HG03354 (cell line): ENCODE data around the gene TNRC6C.
A peak's percentile ranks its signal among the peaks of the same experiment; 100 is the strongest.
"Not testable (repeated sequence)": the region's sequence is repeated elsewhere in the genome, so short reads cannot be mapped to it uniquely, and the experiment has no call there.

ENCODE experiments used
- ATAC-seq: cut with Tn5 transposase; IDR thresholded peaks from one replicate; pipeline ENCODE4 v1.9.1; 2021; ENCODE audit warnings: mild to moderate bottlenecking; ENCODE audit not compliant: unreplicated experiment, poor library complexity, severe bottlenecking

The TNRC6C gene

GRCh38 chr17:78131172-78132083 is 172.9 kb downstream of the TNRC6C start:
- ATAC-seq: no peak

GRCh38 chr17:78132084-78132676 is 173.7 kb downstream of the TNRC6C start:
- no peak for ATAC-seq

GRCh38 chr17:78132767-78133178 is 174.3 kb downstream of the TNRC6C start:
- ATAC-seq: no peak

DNA sequence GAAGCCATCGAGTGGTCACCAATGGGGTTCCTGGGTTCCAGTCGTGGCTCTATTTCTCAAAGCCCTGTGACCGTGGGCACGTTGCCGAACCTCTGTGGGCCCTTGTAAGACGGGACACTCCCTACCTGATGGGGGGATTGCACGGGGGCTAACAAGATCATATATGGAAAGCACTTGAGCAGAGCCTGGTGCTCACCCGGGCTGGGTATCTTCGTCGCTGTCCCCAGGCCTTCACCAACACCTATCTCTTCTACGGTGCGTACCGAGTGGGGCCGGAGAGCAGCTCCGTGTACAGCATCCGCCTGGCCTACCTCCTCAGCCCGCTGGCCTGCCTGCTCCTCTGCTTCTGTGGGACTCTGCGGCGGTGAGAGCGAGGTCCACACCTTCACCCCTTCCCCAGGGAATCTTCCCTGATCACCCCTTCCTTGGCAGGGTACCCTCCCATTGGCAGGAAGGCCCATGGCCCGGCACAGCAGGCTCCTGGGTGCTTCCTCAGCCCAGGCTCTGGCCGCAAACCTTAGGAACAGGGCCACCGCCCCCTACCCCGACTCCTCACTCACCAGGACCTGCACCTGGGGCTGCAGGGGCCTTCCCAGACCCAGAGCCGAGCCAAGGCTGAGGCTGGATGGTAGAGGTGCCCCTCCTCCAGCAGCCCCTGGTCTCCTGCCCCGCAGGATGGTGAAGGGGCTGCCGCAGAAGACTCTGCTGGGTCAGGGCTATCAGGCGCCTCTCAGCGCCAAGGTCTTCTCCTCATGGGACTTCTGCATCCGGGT is 174.9 kb downstream of the TNRC6C start:
- ATAC-seq: no peak

DNA sequence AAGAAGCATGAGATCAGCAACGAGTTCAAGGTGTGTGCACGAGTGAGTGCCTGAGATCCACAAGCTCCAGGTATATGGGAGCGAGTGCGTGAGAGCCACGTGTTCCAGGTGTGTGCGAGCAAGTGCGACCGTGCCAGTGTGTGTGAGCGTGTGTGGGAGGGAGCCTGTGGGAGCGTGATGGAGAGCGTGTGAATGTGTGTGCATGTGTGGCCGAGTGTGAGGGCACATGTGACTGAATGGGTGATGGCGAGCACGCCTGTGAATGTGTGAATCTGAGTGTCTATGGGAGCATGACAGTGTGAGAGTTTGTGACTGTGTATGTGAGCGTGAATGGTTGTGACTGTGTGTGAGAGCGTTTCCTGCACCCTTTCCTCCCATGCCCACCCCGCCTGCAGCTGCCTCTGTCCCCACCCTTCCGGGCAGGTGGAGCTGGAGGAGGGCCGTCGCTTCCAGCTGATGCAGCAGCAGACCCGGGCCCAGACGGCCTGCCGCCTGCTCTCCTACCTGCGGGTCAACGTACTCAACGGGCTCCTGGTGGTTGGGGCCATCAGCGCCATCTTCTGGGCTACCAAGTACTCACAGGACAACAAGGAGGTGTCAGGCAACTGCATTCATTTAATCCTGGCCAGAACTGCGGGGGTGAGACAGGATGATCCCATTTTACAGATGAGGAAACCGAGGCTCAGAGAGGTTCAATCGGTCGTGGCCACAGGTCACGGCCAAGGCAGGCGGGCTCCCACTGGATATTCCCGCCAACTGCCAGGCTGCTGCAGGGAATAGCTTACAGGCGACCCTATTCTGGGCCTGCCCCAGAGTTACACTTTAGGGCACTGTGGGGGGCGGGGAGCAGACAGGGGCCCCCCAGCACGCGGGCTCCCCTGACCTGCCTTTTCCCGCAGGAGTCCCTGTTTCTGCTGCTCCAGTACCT is 175.7 kb downstream of the TNRC6C start:
- ATAC-seq: no peak

GRCh38 chr17:78134899-78135385 is 176.4 kb downstream of the TNRC6C start:
- ATAC-seq: no peak

DNA sequence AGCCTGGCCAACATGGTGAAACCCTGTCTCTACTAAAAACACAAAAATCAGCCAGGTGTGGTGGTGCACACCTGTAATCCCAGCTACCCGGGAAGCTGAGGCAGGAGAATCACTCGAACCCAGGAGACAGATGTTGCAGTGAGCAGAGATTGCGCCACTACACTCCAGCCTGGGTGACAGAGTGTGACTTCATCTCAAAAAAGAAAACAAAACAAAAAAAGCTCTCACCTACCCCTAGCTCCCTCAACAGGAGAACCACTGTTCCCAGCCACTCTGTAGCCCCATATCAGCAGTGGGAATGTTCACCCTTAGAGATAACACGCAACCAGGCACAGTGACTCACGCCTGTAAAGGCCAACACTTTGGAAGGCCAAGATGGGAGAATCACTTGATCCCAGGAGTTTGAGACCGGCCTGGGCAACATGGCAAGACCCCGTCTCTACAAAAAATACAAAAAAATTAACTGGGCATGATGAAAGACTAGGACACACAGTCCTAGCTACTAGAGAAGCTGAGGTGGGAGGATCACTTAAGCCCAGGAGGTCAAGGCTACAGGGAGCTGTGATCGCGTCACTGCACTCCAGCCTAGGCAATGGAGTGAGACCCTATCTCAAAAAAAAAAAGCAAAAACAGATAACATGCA is 177.5 kb downstream of the TNRC6C start:
- no peak for ATAC-seq

DNA sequence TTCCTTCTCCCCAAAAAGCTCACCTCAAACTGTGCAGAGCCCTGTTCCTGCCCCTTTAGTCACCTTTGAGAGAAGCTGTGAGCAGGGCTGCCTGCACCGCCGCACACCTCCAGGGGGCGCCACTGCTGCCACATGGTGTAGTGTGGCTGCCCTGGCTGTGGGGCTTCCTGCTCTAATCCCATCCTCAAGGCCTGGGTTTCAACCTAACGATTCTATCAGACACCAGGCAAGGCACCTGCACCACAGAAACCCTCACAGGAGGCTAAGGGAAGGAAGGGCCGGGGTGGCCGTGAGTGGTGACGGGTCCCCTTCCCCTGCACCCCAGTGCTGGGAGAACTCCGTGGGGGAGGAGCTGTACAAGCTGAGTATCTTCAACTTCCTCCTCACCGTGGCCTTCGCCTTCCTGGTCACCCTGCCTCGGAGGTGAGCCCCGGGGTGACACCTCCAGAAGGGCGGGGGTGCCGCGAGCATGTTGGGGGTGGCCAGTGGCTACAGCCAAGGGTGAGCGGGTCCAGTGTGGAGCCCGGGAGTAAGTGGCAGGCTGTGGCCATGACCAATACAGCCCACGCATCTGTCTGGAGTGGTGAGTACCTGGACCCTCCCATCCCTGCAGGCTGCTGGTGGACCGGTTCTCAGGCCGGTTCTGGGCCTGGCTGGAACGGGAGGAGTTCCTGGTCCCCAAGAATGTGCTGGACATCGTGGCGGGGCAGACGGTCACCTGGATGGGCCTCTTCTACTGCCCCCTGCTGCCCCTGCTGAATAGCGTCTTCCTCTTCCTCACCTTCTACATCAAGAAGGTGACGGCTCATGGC is 179.1 kb downstream of the TNRC6C start:
- ATAC-seq: no peak

- ATAC-seq: no peak
Measured at GRCh38 chr17:78138204-78139060, 179.9 kb downstream of the TNRC6C start.

GRCh38 chr17:78139861-78140168 is 181.3 kb downstream of the TNRC6C start:
- not testable (repeated sequence) for ATAC-seq

DNA sequence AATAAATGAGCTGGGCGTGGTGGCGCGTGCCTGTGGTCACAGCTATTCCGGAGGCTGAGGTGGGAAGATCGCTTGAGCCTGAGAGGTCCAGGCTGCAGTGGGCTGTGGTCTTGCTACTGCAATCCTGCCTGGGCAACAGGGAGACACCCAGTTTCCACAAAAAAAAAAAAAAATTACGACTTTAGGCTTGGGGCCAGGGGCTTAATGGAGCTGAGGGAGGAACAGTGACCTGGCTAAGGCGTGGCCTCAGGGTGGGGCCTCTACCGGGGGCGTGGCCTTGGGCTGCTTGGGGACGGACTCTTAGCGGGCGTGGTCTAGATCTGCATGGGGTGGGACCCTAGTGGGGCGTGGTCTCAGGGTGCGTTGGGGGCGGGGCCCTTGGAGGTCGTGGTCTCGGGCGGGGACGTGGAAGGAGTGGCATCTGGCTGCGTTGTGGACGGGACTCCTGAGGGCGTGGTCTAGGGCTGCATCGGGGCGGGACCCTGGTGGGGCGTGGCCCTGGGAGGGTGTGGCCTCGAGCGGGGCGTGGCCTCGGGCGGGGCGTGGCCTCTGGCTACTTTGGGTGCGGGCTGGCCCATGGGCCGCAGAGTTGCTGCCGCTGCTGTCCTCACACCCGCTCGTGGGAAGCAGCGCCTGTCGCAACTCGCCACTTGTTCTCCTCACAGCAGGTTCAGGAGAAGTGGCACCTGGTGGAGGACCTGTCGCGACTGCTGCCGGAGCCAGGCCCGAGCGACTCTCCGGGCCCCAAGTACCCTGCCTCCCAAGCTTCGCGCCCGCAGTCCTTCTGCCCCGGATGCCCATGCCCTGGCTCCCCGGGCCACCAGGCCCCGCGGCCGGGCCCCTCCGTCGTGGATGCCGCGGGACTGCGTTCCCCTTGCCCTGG is 181.9 kb downstream of the TNRC6C start:
- ATAC-seq: peak; percentile 84

- no peak for ATAC-seq
Measured at GRCh38 chr17:78141437-78142118, 183.1 kb downstream of the TNRC6C start.

- ATAC-seq: no peak
Measured at GRCh38 chr17:78142119-78142861, 183.8 kb downstream of the TNRC6C start.

DNA sequence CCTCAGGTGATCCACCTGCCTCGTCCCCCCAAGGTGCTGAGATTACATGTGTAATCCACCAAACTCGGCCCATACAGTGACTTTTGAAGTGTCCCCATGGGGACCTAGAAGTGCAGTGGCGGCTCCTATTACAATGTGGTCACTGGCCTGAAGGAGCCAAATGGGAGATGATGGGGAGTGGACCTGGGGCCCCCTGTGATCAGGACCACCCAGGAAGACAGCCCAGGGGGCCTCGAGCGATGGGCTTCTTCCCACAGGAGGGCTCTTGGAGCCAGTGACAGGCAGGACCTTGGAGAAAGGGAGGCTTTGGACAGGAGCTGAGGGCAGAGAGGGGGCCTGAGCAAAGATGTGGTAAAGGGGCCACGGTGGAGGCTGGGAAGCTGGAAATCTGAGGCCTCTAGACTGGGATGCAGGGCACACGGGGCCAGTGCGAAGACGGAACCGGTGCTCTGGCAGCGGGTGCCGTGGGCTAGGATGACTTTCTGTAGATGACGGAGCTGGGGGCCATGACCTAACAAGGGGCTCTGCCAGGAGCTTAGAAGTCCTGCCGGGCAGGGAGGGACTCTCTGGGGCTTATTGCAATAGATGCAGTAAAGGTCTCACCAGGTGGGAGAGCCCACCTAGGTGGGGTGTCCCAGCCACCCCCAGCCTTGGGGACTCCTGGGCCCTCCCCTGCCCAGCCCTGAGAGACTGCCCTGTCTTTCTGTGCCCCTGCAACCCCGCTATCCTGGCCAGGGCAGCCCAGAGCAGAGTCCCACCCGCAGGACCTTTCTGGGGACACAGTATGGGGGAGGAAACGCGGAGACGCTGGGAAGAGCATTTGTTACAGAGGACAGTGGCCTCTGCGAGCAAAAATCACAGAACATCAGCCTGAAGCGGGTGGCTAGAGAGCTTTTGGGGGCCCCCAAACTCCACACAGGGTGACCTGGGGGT is 185.0 kb downstream of the TNRC6C start:
- ATAC-seq: no peak
